WI38 (cell line): ENCODE results near the gene NAT9.

Experiments
- H3K4me3 ChIP-seq: 2 replicates; pipeline ENCODE4 v1.5.1; 2011; ENCODE audit warnings: low read depth, mild to moderate bottlenecking, control low read depth, low read length
- TF ChIP-seq, protein P1 (sequence below): IDR thresholded peaks from 2 replicates; pipeline ENCODE4 v1.5.1; 2012; ENCODE audit warnings: low read depth, mild to moderate bottlenecking, control low read depth, low read length

Gene NAT9

DNA sequence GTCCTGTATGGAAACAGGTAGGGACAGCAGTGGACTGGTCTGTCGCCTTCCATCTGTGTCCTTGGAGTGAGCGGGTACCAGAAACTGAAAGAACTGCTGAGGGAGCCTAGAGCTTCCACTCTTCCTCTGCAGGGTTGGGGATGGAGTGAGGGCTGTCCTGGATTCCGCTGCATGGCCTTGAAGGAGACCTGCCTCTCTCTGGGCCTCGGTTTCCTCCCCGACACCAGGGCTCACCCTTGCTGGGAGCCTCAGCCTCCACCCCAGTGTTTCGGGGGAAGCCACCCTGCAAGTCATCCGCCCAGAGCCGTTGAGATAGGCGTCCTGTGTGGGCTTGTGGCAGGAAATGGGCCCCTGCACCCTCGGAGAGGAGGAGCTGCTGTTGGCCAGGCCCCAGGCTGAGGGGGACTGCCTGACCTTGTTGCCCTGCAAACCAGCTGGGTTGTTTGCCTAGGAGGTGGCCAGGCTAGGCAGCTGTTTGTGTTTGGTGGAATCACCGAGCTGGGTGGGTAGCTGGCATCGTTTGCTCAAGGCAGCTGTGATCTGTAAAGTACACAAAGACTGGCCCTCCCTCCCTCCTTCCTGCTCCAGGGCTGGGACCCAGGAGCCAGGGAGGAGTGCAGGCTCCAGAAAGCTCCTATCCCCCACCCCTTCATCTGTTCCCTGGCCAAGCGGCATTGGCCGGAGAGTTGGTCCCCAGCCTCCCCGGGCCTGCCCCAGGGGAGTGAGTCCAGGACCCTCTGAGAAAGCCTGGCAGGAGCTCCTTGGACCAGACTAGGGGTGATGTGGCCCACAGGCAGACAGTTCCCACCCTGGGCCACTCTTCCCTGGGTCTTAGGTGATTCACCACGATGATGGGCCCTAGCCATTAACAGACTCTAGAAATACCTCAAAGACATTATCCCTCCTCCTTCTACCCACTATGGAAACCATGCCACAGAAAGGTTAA is 37.8 kb downstream of the NAT9 start:
- TF ChIP-seq, protein P1, sequence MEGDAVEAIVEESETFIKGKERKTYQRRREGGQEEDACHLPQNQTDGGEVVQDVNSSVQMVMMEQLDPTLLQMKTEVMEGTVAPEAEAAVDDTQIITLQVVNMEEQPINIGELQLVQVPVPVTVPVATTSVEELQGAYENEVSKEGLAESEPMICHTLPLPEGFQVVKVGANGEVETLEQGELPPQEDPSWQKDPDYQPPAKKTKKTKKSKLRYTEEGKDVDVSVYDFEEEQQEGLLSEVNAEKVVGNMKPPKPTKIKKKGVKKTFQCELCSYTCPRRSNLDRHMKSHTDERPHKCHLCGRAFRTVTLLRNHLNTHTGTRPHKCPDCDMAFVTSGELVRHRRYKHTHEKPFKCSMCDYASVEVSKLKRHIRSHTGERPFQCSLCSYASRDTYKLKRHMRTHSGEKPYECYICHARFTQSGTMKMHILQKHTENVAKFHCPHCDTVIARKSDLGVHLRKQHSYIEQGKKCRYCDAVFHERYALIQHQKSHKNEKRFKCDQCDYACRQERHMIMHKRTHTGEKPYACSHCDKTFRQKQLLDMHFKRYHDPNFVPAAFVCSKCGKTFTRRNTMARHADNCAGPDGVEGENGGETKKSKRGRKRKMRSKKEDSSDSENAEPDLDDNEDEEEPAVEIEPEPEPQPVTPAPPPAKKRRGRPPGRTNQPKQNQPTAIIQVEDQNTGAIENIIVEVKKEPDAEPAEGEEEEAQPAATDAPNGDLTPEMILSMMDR: no peak
- H3K4me3 ChIP-seq: 0 out of 2 replicates have a peak overlapping the region, but pooled peaks have one; percentile 12

DNA sequence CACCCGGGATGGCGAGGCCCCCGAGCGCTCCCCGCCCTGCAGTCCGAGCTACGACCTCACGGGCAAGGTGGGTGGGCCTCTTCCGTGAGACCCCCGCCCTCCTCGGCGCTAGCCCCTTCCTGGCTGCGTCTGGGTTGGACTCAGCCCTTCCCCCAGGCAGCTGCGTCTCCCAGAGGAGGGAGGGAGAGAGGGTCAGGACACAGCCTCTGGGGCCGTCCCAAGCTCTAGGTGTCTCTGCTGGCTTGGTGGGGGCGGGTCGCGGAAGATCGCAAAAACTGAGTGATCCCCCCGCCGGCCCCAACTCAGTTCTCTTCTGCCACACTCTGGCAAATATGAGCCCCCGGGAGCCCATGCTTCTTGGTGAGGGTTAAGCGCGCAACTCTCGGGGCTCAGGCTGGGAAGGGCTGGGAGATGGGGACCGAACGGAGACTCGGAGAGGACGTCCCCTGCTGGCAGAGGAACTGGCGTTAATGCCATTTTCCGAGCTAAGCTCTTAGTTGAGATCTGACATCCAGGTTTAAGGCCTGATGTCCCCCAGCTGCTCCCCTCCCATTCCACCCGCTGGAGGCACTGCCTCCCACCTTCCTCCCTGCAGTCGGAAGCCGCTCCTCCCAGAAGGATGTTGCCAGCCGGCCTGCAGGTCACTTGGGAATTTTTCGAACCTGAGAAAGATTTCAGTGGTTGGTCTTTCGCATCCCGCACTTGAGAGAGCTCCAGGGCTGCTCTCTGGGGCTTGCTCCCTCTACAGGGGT is 38.7 kb downstream of the NAT9 start:
- 0 out of 2 replicates have a peak overlapping the region, but pooled peaks have one; percentile 12 for H3K4me3 ChIP-seq
- TF ChIP-seq, protein P1: peak; percentile 20

DNA sequence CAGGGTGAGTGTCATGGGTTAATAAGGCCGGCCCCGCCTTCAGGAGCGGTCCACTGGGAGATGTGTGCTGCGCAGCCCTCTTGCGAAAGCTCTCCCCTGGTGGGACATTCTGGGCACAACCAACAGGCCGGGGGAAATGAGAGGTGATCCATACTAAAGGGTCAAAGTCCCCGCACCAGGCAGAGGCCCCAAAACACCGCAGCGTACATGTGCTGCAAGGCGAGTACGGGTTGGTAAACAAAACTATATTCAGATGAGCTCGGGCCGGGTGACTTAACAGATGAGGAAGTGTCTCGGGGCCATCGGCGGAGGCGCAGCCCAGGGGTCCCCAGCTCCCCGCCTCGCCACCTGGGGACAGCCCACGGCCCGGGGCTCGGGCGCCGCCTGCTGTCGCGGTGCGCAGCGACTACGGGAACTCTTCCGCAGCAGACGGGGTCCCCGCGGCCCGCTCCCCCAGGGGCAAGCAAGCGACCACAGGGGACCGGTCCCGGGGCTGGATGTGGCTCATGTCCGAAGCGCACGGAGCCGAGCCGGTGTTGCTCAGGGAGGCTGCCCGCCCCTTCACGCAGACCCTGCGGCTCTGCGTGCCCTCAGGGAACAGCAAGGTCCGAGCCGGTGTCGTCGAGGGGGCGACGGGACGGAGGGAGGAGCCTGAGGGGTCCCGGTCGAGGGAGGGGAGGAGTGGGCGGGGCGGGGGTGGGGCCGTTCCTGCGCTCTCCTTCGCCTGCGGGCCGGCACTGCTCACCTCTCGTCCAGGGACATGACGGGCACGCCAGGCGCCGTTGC is 39.4 kb downstream of the NAT9 start, which contains the start of gene RAB37:
RAB37 (plus strand) TSS at position 744 of the 786 bp plus-strand sequence; CDS start at position 761, 17 bp downstream.
- TF ChIP-seq, protein P1: no peak
- H3K4me3 ChIP-seq: 0 out of 2 replicates have a peak within 1 kb of the TSS, but pooled peaks have one; percentile 12

DNA sequence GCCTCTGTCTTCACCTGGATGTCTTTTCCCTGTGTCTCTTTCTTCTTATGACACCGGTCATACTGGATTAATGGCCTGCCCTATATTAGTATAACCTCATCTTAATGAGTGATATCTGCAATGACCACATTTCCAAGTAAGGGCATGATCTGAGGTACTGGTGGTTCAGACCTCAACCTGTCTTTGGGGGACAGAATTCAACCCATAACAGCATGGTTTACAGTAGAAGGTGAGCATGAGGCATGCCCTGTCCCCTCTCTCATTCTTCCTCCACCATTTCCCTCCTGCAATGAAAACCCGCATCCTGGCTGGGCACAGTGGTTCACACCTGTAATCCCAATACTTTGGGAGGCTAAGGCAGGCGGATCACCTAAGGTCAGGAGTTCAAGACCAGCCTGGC is 41.9 kb downstream of the NAT9 start:
- TF ChIP-seq, protein P1: no peak

DNA sequence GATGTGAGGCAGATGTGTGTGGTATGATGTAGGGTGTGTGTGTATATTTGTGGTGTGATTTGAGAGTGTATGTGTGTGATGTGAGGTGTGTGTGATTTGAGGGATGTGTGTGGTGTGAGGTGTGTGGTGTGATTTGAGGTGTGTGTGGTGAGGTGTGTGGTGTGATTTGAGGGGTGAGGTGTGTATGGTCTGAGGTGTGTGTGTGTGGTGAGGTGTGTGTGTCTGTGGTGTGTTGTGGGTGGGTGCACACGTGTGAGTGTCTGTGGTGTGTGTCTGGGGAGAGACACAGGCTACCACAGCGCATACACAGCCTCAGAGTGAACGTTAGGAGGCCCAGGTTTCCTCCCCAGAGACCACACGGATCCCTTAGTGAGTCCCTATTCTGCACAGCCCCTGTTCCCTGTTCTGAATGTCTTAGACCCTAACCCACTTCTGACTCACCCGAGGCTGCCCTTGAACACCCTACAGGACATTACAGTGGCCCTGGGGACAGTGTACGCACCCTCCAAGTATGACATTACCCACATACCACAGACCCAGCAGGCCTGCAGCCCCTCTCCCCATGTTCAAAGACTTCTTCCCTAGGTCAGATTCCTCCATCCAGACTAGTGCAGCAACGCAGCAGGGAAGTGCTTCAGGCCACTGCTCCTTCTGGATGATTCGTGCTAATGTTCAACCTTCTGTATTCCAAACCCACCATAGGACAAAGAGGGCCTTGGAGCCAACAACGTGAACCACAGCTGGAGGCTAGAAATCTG is 42.6 kb downstream of the NAT9 start:
- TF ChIP-seq, protein P1: no peak
- H3K4me3 ChIP-seq: no peak overlapping the region

More for the DNA sequence above, 41.9 kb downstream of the NAT9 start:
- H3K4me3 ChIP-seq: no peak overlapping the region
